HCT116 (cell line): ENCODE measurements around the gene PIK3CA. TPM values are rescaled to one million over a fixed set of nuclear protein-coding genes. Genes with fewer than 3 reads are reported as not detected.

Source experiments
- ATAC-seq: fragments of 200-7000 bp; cut with Tn5 transposase; 2 replicates; pipeline ENCODE4 v1.9.1; 2020; ENCODE audit warnings: mild to moderate bottlenecking, moderate library complexity
- BruUV-seq: library from RNA; stranded (reverse); fragments of 400-500 nt; replicated peaks from 2 replicates; lab custom pipeline; 2021; lab: Mats Ljungman, UMichigan
- CTCF ChIA-PET: fragments of 300-600 bp; sonication (Branson Sonifier 250); formaldehyde crosslinking; loops from one replicate; lab custom pipeline; 2021; ENCODE audit warnings: antibody characterized with exemption; lab: Charles Lee
- POLR2A ChIA-PET: fragments of 300-600, 350-600 bp; sonication (Branson Sonifier 250); formaldehyde crosslinking; loops from one replicate; lab custom pipeline; 2021; ENCODE audit warnings: antibody characterized with exemption; lab: Charles Lee
- RAD21 ChIA-PET, 2 experiments: fragments of 300-600 bp; sonication (Branson Sonifier 250); formaldehyde crosslinking; loops; one replicate each; lab custom pipeline; 2023; ENCODE audit warnings: low total read pairs in 2 of 2; ENCODE audit not compliant: uncharacterized antibody in 2 of 2, unreplicated experiment in 2 of 2, low non-redundant PET in 1 of 2; lab: Charles Lee
- DNase-seq: peaks from one replicate; pipeline ENCODE4 v3.0.0-alpha.2; 2010; ENCODE audit warnings: low read depth, low spot score
- H2AFZ ChIP-seq: fragments of 200-600 bp; shearing (Covaris generic), sonication (generic); 2 replicates; pipeline ENCODE4 v1.6.1; 2017; ENCODE audit warnings: low read depth, mixed run types, mixed read lengths, antibody characterized with exemption, low read length; ENCODE audit not compliant: poor library complexity, severe bottlenecking
- H3K27ac ChIP-seq: 2 replicates; pipeline ENCODE4 v1.5.1; 2012; ENCODE audit warnings: low read depth, low read length
- H3K27me3 ChIP-seq: fragments of 200-600 bp; sonication (generic); 2 replicates; pipeline ENCODE4 v1.6.1; 2016; ENCODE audit warnings: mixed run types, low read length, mixed read lengths; ENCODE audit not compliant: insufficient read depth
- H3K36me3 ChIP-seq, 2 experiments: fragments of 200-500 bp in 1 of 2; fragments of 200-600 bp in 1 of 2; sonication (Bioruptor generic) in 1 of 2; sonication (generic) in 1 of 2; 2 replicates each; pipeline versions ENCODE4 v1.5.1 to v1.6.1; 2014 to 2016; ENCODE audit warnings: low read length in 2 of 2, inconsistent platforms in 1 of 2, mixed read lengths in 1 of 2, mixed run types in 1 of 2; ENCODE audit not compliant: insufficient read depth in 2 of 2, control insufficient read depth in 1 of 2
- H3K4me1 ChIP-seq, 2 experiments: fragments of 200-600 bp in 1 of 2; sonication (generic) in 1 of 2; 2 replicates each; pipeline versions ENCODE4 v1.5.1 to v1.6.1; 2012 to 2017; ENCODE audit warnings: low read length in 2 of 2, inconsistent platforms in 1 of 2, mild to moderate bottlenecking in 1 of 2, mixed read lengths in 1 of 2, mixed run types in 1 of 2, moderate library complexity in 1 of 2; ENCODE audit not compliant: insufficient read depth in 2 of 2, control insufficient read depth in 1 of 2
- H3K4me2 ChIP-seq: fragments of 200-600 bp; sonication (generic); 2 replicates; pipeline ENCODE4 v1.6.1; 2017; ENCODE audit warnings: mixed run types, low read length, mixed read lengths
- H3K4me3 ChIP-seq, 2 experiments: fragments of 200-600 bp in 1 of 2; sonication (generic) in 1 of 2; replicated peaks in 1 of 2; 2 replicates each; pipeline ENCODE4 v1.5.1; 2011 to 2016; ENCODE audit warnings: low read length in 2 of 2, control low read depth in 1 of 2, low read depth in 1 of 2, mild to moderate bottlenecking in 1 of 2, mixed read lengths in 1 of 2, mixed run types in 1 of 2
- H3K79me2 ChIP-seq: fragments of 200-600 bp; sonication (generic); 2 replicates; pipeline ENCODE4 v1.6.1; 2017; ENCODE audit warnings: mild to moderate bottlenecking, mixed run types, low read length, moderate library complexity, mixed read lengths; ENCODE audit not compliant: insufficient read depth
- H3K9ac ChIP-seq: fragments of 200-600 bp; sonication (generic); 2 replicates; pipeline ENCODE4 v1.6.1; 2016; ENCODE audit warnings: low read length, mixed read lengths
- H3K9me2 ChIP-seq: fragments of 200-600 bp; sonication (generic), shearing (Covaris generic); 2 replicates; pipeline ENCODE4 v1.6.1; 2017; ENCODE audit warnings: mixed run types, mild to moderate bottlenecking, moderate library complexity; ENCODE audit not compliant: insufficient read depth
- H3K9me3 ChIP-seq, 2 experiments: fragments of 200-500 bp in 1 of 2; fragments of 200-600 bp in 1 of 2; sonication (Bioruptor generic) in 1 of 2; sonication (generic) in 1 of 2; 2 replicates each; pipeline ENCODE4 v1.6.1; 2014 to 2017; ENCODE audit warnings: low read length in 2 of 2, mixed read lengths in 2 of 2, inconsistent platforms in 1 of 2, low read depth in 1 of 2, mild to moderate bottlenecking in 1 of 2, mixed run types in 1 of 2, moderate library complexity in 1 of 2; ENCODE audit not compliant: control insufficient read depth in 1 of 2, insufficient read depth in 1 of 2
- H4K20me1 ChIP-seq: fragments of 200-600 bp; sonication (generic), shearing (Covaris generic); 2 replicates; pipeline ENCODE4 v1.6.1; 2017; ENCODE audit warnings: mixed run types, mild to moderate bottlenecking, moderate library complexity; ENCODE audit not compliant: insufficient read depth
- CTCF ChIP-seq, 3 experiments: fragments of 200-600 bp in 1 of 3; sonication (generic) in 1 of 3; IDR thresholded peaks in 2 of 3; conservative IDR thresholded peaks in 1 of 3; 2 replicates each; pipeline ENCODE4 v1.5.1; 2012 to 2017; ENCODE audit warnings: low read depth in 2 of 3, low read length in 2 of 3, antibody characterized with exemption in 1 of 3, borderline replicate concordance in 1 of 3, control low read depth in 1 of 3, mild to moderate bottlenecking in 1 of 3, mixed read lengths in 1 of 3, mixed run types in 1 of 3, moderate library complexity in 1 of 3; ENCODE audit not compliant: insufficient read depth in 1 of 3
- EGR1 ChIP-seq: IDR thresholded peaks from 2 replicates; pipeline ENCODE4 v1.6.1; 2012; ENCODE audit warnings: low read depth
- EZH2 ChIP-seq: fragments of 200-600 bp; sonication (generic); IDR thresholded peaks from 2 replicates; pipeline ENCODE4 v1.6.1; 2017; ENCODE audit warnings: antibody characterized with exemption, mixed run types
- EZH2phosphoT487 ChIP-seq: fragments of 200-600 bp; IDR thresholded peaks from 2 replicates; pipeline ENCODE4 v1.6.1; 2018; ENCODE audit warnings: antibody characterized with exemption, borderline replicate concordance
- RAD21 ChIP-seq: IDR thresholded peaks from 2 replicates; pipeline ENCODE4 v1.6.1; 2012; ENCODE audit warnings: low read depth, mild to moderate bottlenecking
- SIN3A ChIP-seq: IDR thresholded peaks from 2 replicates; pipeline ENCODE4 v1.6.1; 2012; ENCODE audit warnings: low read depth
- TCF7L2 ChIP-seq: IDR thresholded peaks from 2 replicates; pipeline ENCODE4 v1.7.0; 2011; ENCODE audit warnings: borderline replicate concordance, inconsistent platforms; ENCODE audit not compliant: insufficient read depth, insufficient read length; ENCODE audit errors: extremely low read depth
- ZBTB33 ChIP-seq: IDR thresholded peaks from 2 replicates; pipeline ENCODE4 v1.6.1; 2011; ENCODE audit warnings: mild to moderate bottlenecking, low read length, moderate library complexity; ENCODE audit not compliant: insufficient replicate concordance; ENCODE audit errors: extremely low read depth
- intact Hi-C: fragments of 100-400 bp; cut with micrococcal nuclease; formaldehyde crosslinking; loops from 2 replicates; pipeline ENCODE4 v1.10.0; 2022
- total RNA-seq: library from RNA; stranded (reverse); gene quantifications from one replicate; pipeline ENCODE4 v1.2.1, GENCODE V29; 2021; ENCODE audit not compliant: unreplicated experiment
- TF ChIP-seq, protein P1 (sequence below): IDR thresholded peaks from 2 replicates; pipeline ENCODE4 v1.6.1; 2012

The PIK3CA gene
- total RNA-seq, 1 experiment from 2014 or later, result 17.9 TPM

DNA sequence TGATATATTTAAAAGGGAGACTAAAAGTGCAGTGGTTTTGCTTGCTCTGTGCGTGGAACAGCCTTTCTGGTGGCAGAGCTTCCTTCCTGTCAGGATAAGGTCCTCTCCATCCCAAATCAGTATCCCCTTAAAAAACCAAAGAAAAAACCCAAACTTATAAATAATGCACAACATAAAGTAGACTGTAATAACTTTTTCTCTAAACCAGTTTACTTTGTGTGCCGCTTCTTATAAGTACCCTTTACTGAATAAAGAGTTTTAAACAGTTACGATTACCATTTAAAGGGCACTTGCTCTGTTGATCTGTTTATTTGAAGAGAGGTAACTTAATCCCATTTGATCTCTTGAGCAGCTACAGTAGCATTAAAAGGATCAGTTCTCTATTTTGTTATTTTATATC, 2.5 kb downstream of the PIK3CA start:
- ChIA-PET CTCF (no interaction called here), POLR2A (no interaction called here), RAD21 (no interaction called here)
- no peak for DNase-seq
- Histone ChIP-seq H3K27ac (no peak overlapping the region), H3K4me3 (no peak overlapping the region), H3K4me2 (no peak overlapping the region), H3K36me3 (no peaks in the 10 kb centered on the region), H3K9ac (no peak overlapping the region), H3K4me1 (peaks cover 0 to 14% of the 10 kb centered on the region in 2 experiments; a peak in 3 of 4 replicates), H3K9me2 (no peaks in the 10 kb centered on the region), H3K27me3 (no peaks in the 10 kb centered on the region), H3K79me2 (peaks cover 48% of the 10 kb centered on the region), H4K20me1 (no peaks in the 10 kb centered on the region), H3K9me3 (no peaks in the 10 kb centered on the region), H2AFZ (no peak overlapping the region)
- BruUV-seq, result no TSS peak
- TF ChIP-seq, protein P1, sequence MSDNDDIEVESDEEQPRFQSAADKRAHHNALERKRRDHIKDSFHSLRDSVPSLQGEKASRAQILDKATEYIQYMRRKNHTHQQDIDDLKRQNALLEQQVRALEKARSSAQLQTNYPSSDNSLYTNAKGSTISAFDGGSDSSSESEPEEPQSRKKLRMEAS, result no peak
- TF ChIP-seq SIN3A (no peak), CTCF (IDR thresholded peaks at IDR 0.05 in 2 of 3, conservative IDR thresholded peaks at IDR 0.05 in 1 of 3; ENCODE audit: borderline replicate concordance in 1 of 3, insufficient read depth in 1 of 3, low read depth in 2 of 3, low read length in 2 of 3) (no peak), ZBTB33 (no peak)
- no peak for ATAC-seq
- intact Hi-C loops, result no loop called here

DNA sequence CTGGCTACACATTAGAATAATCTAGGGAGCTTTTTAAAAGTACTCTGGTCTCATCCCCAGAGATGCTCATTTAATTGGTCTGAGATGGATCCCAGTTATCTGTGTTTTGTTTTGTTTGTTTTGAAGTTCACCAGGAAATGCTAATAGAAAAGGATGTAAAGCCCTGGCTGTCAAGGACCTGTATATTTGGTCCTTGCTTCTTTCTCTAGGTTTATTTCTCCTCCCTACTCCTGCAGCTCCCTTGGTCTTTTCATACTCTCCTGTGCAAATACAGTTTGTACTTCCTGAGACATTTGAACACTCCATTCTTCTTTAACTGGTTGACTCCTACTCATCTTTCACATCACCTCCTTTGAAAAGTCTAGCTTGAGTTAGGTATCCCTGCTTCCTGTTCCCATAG, 3.3 kb downstream of the PIK3CA start:
- ATAC-seq, result no peak
- H3K4me3 ChIP-seq, result no peak overlapping the region
- TF ChIP-seq EGR1, result no peak
- TF ChIP-seq ZBTB33, result no peak
- no peak for TF ChIP-seq RAD21
- no peak for TF ChIP-seq TCF7L2
- TF ChIP-seq EZH2, result no peak
- TF ChIP-seq EZH2phosphoT487, result no peak

More for the DNA sequence above, 3.3 kb downstream of the PIK3CA start:
- peaks cover 53% of the 10 kb centered on the region for H3K79me2 ChIP-seq
- H3K9ac ChIP-seq, result no peak overlapping the region
- H3K9me2 ChIP-seq, result no peaks in the 10 kb centered on the region
- DNase-seq, result no peak
- no peaks in the 10 kb centered on the region for H4K20me1 ChIP-seq
- no peaks in the 10 kb centered on the region for H3K27me3 ChIP-seq
- H3K4me2 ChIP-seq, result no peak overlapping the region
- H2AFZ ChIP-seq, result no peak overlapping the region
- intact Hi-C loops, result no loop called here
- RAD21 ChIA-PET, result no interaction called here
- CTCF ChIA-PET, result no interaction called here
- peaks cover 0 to 14% of the 10 kb centered on the region in 2 experiments; a peak in 3 of 4 replicates for H3K4me1 ChIP-seq
- no peaks in the 10 kb centered on the region for H3K36me3 ChIP-seq
- POLR2A ChIA-PET, result no interaction called here
- BruUV-seq, result no TSS peak
- H3K9me3 ChIP-seq, result no peaks in the 10 kb centered on the region
- no peak overlapping the region for H3K27ac ChIP-seq
